ENCODE measurements around the gene AP3S2.

GRCh38 chr15:89926158-89926557, 32.4 kb upstream of the AP3S2 start:
- TF ChIP-seq CTCF (IDR thresholded peaks at IDR 0.05) = no peak
- no peak for TF ChIP-seq EZH2 (IDR thresholded peaks at IDR 0.05; ENCODE audit: borderline replicate concordance, insufficient read depth, low read depth, low read length, poor library complexity, severe bottlenecking)

All from B cell (primary cell).